GM21737 (cell line): ENCODE data around the gene TAF13.
"Not testable (repeated sequence)": the region's sequence is repeated elsewhere in the genome, so short reads cannot be mapped to it uniquely, and the experiment has no call there.

Source experiments
- ATAC-seq: cut with Tn5 transposase; IDR thresholded peaks from one replicate; pipeline ENCODE4 v1.9.1; 2021; ENCODE audit warnings: mild to moderate bottlenecking, moderate library complexity; ENCODE audit not compliant: unreplicated experiment

Gene TAF13

DNA sequence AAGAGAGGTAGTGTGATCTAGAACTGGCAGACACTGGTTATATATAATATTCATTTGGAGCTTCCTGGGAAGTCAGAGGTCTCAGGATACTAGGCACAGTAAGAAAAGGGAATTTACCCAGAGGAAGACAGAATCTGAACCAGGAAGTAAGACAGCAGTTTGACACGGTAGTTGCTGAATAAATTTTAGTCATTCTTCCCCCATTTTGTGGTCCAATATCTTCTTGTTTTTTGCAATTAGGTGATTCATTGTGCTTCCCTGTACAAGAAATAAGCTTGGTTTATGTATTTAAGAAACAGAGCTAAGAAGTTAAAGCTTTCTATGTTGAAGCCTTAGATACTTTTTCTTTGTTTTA, 16.0 kb upstream of the TAF13 start:
- no peak for ATAC-seq

- ATAC-seq = peak; percentile 44
Observed at GRCh38 chr1:109091078-109091838, 15.5 kb upstream of the TAF13 start.

DNA sequence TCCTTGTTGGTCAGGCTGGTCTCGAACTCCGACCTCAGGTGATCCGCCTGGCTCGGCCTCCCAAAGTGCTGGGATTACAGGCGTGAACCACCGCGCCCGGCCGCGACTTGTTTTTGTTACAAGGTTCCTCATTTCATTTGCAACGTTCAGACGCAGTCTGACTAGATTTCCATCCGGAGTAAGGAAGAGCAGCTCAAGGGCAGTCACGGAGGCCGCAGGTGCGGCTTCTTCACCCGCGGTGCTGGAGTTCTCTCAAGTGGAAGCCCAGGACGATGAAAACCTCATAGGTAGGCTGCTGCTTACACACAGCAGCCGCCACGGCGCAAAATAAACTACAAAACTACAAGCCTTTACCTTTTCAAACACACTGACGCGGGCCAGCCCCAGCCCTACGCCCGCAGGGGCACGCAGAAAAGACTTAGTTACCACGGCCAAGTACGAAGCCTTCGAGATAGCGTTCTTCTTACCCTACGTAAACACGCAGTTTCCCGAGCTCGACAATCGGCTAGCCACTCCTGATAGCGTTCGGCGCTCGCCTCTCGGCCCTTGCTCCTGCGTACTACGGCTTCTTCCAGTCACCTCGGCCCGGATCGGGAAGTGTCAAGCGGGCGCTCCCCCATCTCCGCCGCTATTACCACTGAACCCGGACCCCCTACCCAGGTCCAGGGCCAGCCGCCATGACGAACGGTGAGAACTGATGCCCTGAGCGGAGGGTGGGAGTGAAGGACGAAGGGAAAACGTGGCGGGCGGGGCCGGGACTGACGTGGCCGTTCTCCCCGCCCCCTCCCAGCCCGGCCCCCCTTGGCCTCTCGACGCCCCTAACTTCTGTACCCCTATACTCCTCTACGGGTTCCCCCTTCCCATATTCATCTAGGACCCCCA, 14.6 kb upstream of the TAF13 start, which contains the start of gene TMEM167B:
TMEM167B (plus strand) TSS at position 569 of the 882 bp plus-strand sequence; CDS start at position 678, 109 bp downstream.
- ATAC-seq = peak; percentile 93

GRCh38 chr1:109089242-109090015, 13.6 kb upstream of the TAF13 start:
- no peak for ATAC-seq

- ATAC-seq = no peak
Observed at GRCh38 chr1:109084563-109085517, 9.0 kb upstream of the TAF13 start.

DNA sequence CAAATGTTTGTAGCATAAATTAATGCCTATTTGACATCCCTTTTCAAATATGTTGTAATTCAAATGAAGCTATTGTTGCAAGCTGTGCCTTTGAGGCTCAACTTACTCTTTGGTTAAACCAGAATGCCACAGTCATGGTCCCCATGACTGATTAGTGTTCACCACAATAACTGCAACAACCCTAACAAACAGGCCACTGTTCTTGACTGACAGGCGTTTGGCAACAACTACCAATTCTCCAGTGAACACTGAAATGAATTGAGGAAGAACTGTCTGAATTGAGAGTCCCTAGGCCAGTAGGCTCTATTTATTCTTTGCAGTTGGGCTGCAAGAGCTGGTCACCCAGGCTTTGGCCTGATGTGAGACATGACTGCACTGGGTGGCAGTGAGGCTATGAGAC, 8.1 kb upstream of the TAF13 start:
- no peak for ATAC-seq

GRCh38 chr1:109083501-109083900, 7.7 kb upstream of the TAF13 start:
- ATAC-seq = no peak

- ATAC-seq = no peak
Observed at GRCh38 chr1:109080441-109081082, 4.8 kb upstream of the TAF13 start.

DNA sequence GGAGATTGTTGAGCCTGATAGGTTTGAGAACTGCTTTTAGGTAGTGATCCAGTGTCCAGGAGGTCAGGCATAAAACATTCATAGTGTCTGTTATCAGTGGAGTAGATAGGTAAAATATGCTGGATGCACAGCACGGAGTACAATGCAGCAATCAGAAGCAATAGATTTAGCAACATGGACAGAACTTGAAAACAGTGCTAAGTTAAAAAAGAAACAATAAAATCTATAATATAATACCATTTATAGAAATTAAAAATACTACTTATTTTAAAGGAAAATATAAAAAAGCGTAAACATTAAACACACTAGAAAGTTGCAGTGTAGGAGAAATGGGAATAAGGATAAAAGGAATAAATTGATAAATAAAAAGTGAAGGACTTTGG, 3.4 kb upstream of the TAF13 start:
- no peak for ATAC-seq

DNA sequence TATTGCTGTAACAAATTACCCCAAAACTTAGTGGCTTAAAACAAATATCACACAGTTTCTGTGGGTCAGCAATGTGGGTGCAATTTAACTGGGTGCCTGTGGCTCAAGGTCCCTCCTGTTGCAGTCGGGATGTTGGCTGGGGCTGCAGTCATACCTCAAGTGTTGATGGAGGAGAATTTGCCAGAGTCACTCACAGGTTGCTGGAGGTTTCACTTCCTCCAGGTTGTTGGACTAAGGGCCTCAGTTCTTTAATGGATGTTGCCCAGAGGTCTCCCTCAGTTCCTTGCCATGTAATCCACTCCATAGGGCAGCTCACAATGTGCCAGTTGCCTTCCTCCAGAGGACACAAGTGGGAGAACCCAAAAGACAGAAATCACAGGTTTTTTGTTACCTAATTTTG, 2.5 kb upstream of the TAF13 start:
- ATAC-seq = no peak

GRCh38 chr1:109069294-109069693, 6.5 kb downstream of the TAF13 start:
- ATAC-seq = no peak

- ATAC-seq = no peak
Observed at GRCh38 chr1:109067883-109068282, 7.9 kb downstream of the TAF13 start.

- no peak for ATAC-seq
Observed at GRCh38 chr1:109065137-109065536, 10.7 kb downstream of the TAF13 start.

- no peak for ATAC-seq
Observed at GRCh38 chr1:109061183-109061582, 14.6 kb downstream of the TAF13 start.

DNA sequence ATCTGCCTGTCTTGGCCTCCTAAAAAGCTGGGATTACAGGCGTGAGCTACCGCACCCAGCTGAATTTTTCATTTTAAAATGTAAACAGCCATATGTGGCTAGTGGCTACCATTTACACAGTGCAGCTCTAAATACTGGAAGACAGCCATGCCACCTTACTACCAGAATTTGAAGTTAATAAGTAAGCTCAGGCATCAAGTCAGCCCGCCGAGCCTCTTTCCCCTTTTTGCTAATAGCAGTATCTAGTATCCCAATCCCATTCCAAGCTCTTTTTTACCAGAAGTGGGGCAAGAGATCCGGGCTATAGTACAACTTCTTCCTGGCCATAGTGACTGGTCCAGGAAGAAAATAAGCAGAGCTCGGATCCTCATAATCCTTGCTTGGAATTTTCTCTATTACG, 15.1 kb downstream of the TAF13 start:
- no peak for ATAC-seq

- ATAC-seq = no peak
Observed at GRCh38 chr1:109059026-109059425, 16.8 kb downstream of the TAF13 start.

- no peak for ATAC-seq
Observed at GRCh38 chr1:109056064-109056463, 19.7 kb downstream of the TAF13 start.

DNA sequence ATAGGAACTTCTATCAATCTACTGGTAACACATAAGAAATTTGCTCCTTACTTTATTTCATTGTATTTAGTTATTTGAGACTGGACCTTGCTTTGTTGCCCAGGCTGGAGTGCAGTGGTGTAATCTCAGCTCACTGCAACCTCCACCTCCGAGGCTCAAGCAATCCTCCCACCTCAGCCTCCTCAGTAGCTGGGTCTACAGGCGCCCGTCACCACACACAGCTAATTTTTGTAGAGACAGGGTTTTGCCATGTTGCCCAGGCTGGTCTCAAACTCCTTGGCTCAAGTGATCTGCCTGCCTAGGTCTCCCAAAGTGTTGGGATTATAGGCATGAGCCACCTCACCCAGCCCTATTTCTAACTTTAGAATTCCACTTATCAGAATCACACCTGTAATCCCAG, 23.7 kb downstream of the TAF13 start:
- ATAC-seq = not testable (repeated sequence)

DNA sequence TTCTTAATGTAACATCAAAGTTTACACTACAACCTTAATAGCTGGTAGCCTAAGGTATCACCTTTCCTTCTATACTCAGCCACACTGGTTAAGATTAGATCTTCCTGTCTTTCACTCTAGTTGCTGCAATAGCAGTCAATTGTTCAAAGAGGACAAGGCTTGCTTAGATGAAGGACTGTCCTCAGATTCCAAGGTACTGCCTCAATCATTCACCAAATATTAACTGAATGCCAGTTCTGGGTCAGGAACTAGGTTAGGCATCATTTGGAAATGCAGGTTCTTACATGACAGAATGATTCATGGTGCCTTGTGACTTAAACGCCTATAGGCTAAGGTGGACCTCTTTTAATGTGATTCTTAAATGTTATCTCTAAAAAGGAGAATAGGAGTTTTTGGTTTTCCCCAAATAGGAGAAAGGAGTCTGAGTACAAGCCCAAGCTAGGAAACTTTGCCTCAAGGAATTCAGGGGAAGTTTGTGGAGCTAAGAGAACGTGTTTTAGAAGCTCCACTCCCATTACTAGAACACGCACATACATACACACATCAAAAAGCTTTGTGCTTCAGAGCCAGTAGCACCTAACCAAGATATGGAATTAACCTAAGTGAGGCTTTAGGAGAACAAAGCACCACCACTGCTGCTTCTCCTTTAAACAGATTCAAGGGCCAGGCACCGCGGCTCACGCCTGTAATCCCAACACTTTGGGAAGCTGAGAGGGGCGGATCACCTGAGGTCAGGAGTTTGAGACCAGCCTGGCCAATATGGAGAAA, 25.4 kb downstream of the TAF13 start:
- ATAC-seq = no peak
